HK-2 (cell line): ENCODE results near the gene RHOBTB3.
"Not testable (repeated sequence)": the region's sequence is repeated elsewhere in the genome, so short reads cannot be mapped to it uniquely, and the experiment has no call there.

Experiments used
- DNase-seq: peaks from one replicate; pipeline ENCODE4 v3.0.0-alpha.2; 2018; ENCODE audit not compliant: unreplicated experiment

The RHOBTB3 gene

GRCh38 chr5:95799191-95799835, 68.2 kb downstream of the RHOBTB3 start:
- DNase-seq = no peak

GRCh38 chr5:95800553-95800952, 69.4 kb downstream of the RHOBTB3 start:
- no peak for DNase-seq

DNA sequence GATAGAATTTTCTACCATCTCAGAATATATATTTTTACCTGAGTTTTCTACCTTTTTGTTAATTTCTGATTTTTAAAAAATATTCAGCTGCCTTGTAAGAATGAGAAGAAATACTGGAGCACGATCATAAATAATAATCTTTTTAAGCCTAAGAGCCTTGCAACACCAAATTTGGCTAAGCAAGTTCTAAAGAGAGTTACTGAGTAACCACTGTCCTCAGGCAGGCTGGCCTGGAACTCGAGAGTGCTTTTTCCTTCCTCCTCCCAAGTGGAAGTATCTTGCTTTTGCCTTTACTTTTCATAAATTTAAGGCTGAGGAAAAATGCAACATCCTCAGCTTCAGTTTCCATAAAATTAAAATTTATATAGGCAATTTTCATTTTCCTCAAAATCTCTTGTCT, 70.4 kb downstream of the RHOBTB3 start:
- DNase-seq = no peak

DNA sequence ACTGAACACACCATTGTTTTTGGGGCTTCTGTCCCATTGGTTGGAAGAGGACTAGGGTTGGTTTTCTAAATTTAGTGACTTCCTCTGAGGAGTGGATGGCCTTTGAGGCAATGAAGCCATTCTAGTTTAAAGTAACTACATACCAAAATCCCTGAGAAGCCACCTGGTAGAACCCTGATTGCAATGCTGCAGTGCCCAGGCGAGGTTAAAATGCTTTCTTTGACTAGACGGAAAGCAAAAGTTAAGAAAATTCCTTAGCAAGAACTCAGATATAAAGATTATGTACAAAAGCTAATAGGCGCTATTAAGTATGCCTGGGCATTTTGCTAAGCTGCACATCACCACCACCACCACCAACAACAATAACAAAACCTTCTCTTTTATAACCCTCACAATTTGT, 70.8 kb downstream of the RHOBTB3 start:
- no peak for DNase-seq

DNA sequence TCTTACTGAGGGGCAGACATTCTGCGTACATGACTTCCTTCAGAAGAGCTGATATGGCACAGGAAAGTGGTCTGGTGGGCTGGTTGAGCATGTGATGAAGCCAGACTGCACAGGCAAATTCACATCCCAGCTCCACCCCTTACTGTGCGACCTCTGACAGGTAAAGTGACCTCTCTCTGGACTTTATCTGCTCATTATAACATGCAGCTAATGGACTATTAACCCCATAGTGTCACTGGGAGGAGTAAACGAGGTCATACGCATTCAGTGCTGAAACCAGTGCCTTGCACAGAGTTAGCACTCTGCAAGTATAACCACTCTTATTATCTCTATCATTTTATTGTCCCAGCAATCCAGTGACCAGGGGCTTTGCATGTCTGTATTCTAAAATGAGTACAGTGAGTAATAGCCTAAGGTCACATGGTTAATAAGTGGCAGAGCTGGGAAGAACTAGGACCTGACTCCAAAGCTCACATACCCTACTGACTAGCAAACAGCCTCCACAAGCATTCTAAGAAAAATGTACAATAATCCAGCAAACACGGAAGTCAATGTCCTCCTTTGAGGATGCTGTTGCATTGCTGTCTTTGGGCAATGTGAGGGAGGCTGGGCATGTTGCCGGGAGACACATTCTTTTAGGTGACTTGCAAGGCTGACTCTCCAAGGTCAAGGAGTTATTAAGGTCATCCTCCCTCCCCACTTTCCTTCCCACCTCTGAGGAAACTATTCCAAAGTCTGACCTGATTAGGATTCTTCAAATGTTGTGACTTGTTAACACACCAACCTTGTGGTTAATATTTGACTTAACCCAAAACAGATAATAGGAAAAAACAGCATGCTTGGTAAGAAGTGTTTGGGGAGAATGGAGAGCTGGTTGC, 72.4 kb downstream of the RHOBTB3 start:
- no peak for DNase-seq

GRCh38 chr5:95804736-95805539, 73.8 kb downstream of the RHOBTB3 start:
- DNase-seq = no peak

DNA sequence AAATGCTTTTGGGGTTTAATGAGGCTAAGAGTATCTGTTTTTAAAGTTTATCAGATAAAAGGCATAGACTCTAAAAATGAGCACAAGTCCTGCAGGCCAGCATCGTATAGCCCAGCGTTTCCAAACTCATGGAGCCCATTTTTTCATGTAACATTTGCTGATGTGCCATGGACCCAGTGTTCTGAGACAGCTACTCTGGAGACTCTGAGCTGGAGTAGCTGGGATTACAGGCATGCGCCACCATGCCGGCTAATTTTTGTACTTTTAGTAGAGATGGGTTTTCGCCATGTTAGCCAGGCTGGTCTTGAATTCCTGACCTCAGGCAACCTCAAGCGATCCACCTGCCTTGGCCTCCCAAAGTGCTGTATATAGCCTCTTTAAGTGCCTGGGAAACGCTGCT, 75.6 kb downstream of the RHOBTB3 start:
- no peak for DNase-seq

- no peak for DNase-seq
These were observed 77.0 kb downstream of the RHOBTB3 start for GRCh38 chr5:95808013-95808685.

GRCh38 chr5:95808686-95809413, 77.7 kb downstream of the RHOBTB3 start:
- DNase-seq = no peak

- DNase-seq = no peak
These were observed 78.4 kb downstream of the RHOBTB3 start for GRCh38 chr5:95809414-95809960.

DNA sequence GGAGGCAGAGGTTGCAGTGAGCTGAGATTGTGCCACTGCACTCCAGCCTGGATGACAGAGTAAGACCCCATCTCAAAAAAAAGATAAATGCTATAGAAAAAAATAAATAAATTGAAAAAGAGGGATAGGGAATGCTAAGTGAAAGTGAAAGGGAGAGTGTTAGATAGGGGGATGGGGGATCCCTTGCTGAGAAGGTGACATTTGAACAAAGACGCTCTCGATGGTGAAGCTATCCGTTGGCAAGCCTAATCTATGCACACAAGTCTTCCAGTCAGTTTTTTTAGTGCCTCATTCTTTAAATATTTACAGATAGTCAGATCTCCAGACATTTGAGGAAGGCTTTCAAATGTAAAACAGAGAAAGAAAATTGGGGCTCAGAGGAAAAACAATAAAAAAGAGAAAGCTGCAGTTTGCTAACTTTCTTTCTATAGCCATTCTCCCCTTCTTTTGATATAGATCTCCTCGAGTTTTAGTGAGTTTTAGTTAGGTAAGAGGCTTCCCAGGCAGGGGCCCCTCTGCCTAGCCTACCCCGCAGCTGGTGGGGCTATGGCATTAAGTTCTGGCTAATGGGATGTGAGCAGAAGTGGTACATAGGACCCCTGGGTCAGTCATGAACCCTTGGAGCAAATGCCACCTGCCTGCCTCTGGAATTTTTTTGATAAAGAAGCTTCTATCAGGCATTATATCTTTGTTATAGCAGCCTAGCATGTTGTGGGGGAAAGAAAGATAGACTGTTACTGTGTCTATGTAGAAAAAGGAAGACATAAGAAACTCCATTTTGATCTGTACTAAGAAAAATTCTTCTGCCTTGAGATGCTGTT, 79.4 kb downstream of the RHOBTB3 start:
- DNase-seq = no peak

GRCh38 chr5:95811126-95811423, 79.9 kb downstream of the RHOBTB3 start:
- DNase-seq = not testable (repeated sequence)

DNA sequence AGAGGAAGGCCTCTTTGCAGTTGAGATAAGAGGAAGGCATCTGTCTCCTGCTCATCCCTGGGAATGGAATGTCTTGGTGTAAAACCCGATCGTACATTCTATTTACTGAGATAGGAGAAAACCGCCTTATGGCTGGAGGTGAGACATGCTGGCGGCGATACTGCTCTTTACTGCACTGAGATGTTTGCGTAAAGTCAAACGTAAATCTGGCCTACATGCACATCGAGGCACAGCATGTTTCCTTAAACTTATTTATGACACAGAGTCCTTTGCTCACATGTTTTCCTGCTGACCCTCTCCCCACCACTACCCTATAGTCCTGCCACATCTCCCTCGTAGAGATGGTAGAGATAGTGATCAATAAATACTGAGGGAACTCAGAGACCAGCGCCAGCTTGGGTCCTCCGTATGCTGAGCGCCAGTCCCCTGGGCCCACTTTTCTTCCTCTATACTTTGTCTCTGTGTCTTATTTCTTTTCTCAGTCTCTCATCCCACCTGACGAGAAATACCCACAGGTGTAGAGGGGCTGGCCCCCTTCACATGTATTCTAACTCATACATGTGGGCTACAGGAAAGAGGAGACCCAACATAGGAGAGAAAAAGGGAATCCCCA, 80.4 kb downstream of the RHOBTB3 start:
- not testable (repeated sequence) for DNase-seq

DNA sequence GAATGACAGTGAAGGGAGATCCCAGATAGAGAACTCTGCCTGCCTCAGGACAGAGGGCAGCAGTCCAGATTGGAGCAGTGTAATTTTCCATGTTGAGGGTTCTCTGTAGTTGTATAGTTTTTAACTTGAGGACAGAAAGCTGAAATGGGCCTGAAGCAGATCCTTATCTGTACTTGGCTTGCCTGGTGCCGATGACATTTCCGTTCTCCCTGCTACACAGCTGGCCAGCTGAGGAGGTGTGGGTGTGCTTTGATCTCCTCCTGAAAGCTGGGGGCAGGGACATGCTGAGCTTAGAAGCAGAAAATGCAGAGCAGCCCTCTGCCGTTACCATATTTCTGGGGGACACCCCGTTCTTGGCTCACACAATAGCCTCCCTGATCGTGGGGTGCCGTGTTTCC, 80.9 kb downstream of the RHOBTB3 start:
- DNase-seq = no peak

DNA sequence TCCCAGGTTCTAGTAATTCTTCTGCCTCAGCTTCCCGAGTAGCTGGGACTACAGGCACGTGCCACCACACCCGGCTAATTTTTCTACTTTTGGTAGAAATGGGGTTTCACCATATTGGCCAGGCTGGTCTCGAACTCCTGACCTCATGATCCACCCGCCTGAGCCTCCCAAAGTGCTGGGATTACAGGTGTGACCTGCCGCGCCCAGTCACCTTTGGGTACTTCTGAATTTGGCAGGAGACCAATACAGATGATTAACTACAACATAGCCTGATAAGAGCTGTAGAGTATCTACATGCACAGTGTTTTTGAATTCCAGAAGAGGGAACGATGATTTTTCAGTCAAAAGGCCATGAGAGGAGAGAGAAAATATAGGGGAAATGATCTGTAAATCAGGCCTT, 81.9 kb downstream of the RHOBTB3 start:
- not testable (repeated sequence) for DNase-seq

GRCh38 chr5:95815155-95815729, 84.1 kb downstream of the RHOBTB3 start:
- DNase-seq = no peak

DNA sequence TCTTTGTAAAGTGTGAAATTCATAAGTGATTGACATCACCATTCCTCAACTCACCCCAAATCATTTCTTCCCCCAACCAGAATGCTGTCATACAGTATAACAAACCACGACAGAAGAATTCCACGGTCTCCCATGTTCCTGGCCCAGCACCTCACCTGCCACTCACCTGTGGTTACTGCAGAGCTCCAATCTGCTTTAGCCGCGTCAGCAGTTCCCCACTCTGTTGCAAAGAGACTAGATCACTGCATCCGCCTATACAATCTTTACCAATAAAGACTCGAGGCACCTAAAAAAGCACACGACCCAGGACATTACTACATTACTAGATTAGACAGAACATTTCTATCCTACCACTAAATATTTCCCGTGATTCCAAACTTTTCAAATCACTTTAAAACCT, 85.2 kb downstream of the RHOBTB3 start:
- no peak for DNase-seq

DNA sequence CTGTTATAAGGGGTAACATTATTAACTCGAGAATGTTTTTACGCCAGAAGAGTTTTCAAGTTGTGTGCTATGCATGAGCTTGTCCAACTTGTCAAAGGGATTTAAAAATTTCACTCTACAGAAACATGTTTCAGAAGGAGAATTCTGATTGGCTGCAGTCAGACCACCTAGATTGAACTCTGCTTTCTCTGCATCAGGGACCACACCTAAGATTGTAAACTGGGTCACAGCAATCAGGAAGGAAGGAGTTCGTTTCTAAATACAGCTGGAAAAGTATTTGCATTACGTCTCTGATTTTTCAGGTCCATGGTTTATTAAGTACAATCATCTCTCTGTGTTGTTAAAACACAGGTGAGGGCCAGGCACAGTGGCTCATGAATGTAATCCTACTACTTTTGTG, 85.6 kb downstream of the RHOBTB3 start:
- no peak for DNase-seq

- peak; percentile 54 for DNase-seq
These were observed 86.3 kb downstream of the RHOBTB3 start for GRCh38 chr5:95817430-95817829.
